SK-N-MC (cell line): Measurements from ENCODE around the gene ANXA2R.

ENCODE experiments used
- EZH2 ChIP-seq: fragments of 200-600 bp; sonication (generic); IDR thresholded peaks from one replicate; pipeline ENCODE4 v1.6.1; 2017; ENCODE audit warnings: antibody characterized with exemption
- FOXP2 ChIP-seq: optimal IDR thresholded peaks from 2 replicates; pipeline ENCODE3; 2011; ENCODE audit warnings: mild to moderate bottlenecking, moderate library complexity; ENCODE audit not compliant: insufficient read depth; ENCODE audit errors: extremely low read length, control extremely low read depth
- POLR2AphosphoS5 ChIP-seq: IDR thresholded peaks from 2 replicates; pipeline ENCODE4 v1.6.1; 2012; ENCODE audit warnings: mild to moderate bottlenecking, low read depth, low read length, borderline replicate concordance

DNA sequence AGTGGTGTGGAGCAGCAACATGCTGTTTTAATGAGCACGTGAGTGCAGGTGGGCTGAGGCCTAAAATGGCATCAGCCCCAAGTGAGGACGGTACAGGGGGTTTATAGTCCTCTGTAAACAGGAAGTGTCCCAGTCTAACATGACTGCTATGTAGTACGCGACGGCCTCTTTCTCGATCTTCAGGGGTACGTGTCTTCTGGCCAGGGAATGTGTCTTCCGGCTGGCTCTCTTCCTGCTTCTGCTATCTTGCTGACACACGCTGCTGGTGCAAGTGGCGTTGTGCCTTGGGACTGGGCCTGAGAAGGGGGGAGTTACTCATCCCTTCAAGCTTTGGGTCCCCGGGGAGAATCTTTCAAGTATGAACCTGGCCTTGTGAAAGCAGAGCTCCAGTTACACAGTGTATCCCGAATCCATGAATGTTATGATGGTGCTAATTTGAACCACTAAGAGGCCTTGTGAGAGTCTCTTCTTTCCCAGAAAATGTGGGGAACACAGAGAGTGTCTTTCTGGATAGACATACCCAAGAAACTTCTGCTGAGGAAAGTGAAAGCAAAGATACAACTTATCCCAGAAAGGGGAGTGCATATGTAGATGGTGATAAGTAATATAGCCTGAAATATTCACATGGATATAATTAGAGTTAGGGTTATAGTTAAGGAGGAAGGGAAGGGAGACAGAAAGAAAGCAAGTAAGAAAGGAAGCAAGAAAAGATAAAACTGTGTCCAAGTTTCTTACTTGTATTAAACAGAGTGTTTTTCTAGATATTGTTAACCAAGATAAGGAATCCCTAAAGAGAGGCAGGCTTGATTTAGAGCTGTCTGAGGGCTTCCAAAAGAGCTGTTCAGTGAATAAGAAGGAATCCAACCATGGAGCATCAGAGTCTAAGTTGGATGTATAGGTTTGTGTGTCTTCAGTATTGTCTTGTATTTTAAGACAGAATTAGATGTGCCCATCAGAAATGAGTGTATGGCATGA lies 35.5 kb upstream of the ANXA2R start:
- TF ChIP-seq POLR2AphosphoS5 (no peak), EZH2 (no peak), FOXP2 (no peak)
